Mucosa of descending colon (tissue), 3 donors: Measurements from ENCODE around the gene ITGAV. TPM values are rescaled to one million over a fixed set of nuclear protein-coding genes. Genes with fewer than 3 reads are reported as not detected.

Experiments used
- ATAC-seq: fragments of 200-7000 bp; cut with Tn5 transposase; one replicate; pipeline ENCODE4 v1.9.1; 2020; ENCODE audit warnings: mild to moderate bottlenecking, moderate library complexity
- DNase-seq, 3 donors: peaks; one replicate each; pipeline ENCODE4 v3.0.0-alpha.2; 2020
- H3K36me3 ChIP-seq: fragments of 200-600 bp; one replicate; pipeline ENCODE4 v1.8.0; 2021; ENCODE audit warnings: low read depth, mild to moderate bottlenecking
- H3K4me1 ChIP-seq: fragments of 200-600 bp; one replicate; pipeline ENCODE4 v1.8.0; 2021; ENCODE audit warnings: low read depth, mild to moderate bottlenecking
- H3K4me3 ChIP-seq: fragments of 200-600 bp; one replicate; pipeline ENCODE4 v1.8.0; 2021; ENCODE audit warnings: mild to moderate bottlenecking
- H3K9me3 ChIP-seq: fragments of 200-600 bp; one replicate; pipeline ENCODE4 v1.8.0; 2021; ENCODE audit warnings: mild to moderate bottlenecking
- CTCF ChIP-seq: fragments of 200-600 bp; IDR thresholded peaks from one replicate; pipeline ENCODE4 v1.8.0; 2022; ENCODE audit warnings: antibody characterized with exemption, mild to moderate bottlenecking
- intact Hi-C, 2 donors: fragments of 100-400 bp; cut with DNase I in 1 of 2; cut with micrococcal nuclease in 1 of 2; formaldehyde crosslinking; loops; one replicate each; pipeline versions ENCODE4 v1.11.0 to v1.11.1; 2022; cut with DNase I, micrococcal nuclease
- total RNA-seq, 3 donors: library from RNA; stranded (reverse); fragmentation: NEBNext Ultra II Directional in 2 of 3; extraction: Animal tissue kit (Norgen Biotek cat#: 25700) in 2 of 3; gene quantifications; one replicate each; pipeline versions ENCODE4 v1.2.1 to v1.2.4, GENCODE V29; 2021 to 2023
- donor health status: DM: no; HTN: no; CAD: no; lungs with moderate emphysema.
- donor health status: DM: no; HTN: no; CAD: no.
- donor health status: DM: no; HTN: yes; CAD: no.

Gene ITGAV
- total RNA-seq, 3 donors from 2014 or later, result 41.0 to 62.8 (median 47.2) TPM

- ATAC-seq, result no peak
- Histone ChIP-seq H3K4me1 (no peaks in the 10 kb centered on the region), H3K9me3 (no peaks in the 10 kb centered on the region), H3K36me3 (no peaks in the 10 kb centered on the region), H3K4me3 (no peak overlapping the region)
- TF ChIP-seq CTCF, result no peak
- intact Hi-C loops, result no loop called here
- DNase-seq, result no peak
These were observed 123.8 kb downstream of the ITGAV start for GRCh38 chr2:186713691-186714090.

- no peaks in the 10 kb centered on the region for H3K9me3 ChIP-seq
- intact Hi-C loops, result no loop called here
- H3K4me3 ChIP-seq, result no peak overlapping the region
- H3K4me1 ChIP-seq, result no peaks in the 10 kb centered on the region
- TF ChIP-seq CTCF, result no peak
- ATAC-seq (no peak), DNase-seq (no peak)
- H3K36me3 ChIP-seq, result no peaks in the 10 kb centered on the region
These were observed 124.8 kb downstream of the ITGAV start for GRCh38 chr2:186714611-186715010.

DNA sequence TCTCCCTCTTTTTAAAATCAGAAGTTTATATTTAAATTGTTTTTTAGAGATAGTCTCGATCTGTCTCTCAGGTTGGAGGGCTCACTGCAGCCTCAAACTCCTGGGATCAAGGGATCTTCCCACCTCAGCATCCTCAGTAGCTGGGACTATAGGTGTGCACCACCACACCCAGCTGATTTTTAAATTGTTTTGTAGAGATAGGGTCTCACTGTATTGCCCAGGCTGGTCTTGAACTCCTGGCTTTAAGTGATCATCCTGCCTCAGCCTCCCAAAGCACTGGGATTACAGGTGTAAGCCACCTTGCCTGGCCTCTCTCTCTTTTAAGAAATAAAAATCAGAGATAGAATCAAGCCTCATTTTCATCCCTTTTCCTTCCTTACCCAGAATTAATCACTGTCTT lies 126.1 kb downstream of the ITGAV start:
- H3K4me1 ChIP-seq, result no peaks in the 10 kb centered on the region
- no peak overlapping the region for H3K4me3 ChIP-seq
- ATAC-seq (no peak), DNase-seq (no peak)
- H3K36me3 ChIP-seq, result no peaks in the 10 kb centered on the region
- intact Hi-C loops, result no loop called here
- no peak for TF ChIP-seq CTCF
- no peaks in the 10 kb centered on the region for H3K9me3 ChIP-seq

DNA sequence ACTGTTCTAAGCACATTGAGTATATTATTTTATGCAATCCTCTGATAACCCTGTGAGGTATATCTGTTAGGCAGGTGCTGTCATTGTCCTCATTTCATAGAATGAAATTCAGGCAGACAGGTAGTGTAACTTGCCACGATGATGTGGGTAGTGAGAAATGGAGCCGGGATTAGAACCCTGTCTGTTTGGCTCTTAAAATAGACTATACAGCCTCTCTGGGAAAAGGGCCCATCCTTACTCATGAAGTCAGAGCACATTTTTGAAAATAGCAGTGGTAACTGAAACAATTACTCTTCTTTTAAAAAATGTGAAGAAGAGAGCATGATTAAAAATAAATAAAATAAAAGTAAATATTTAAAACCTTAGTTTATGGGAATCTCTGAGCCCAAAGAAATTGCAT lies 127.0 kb downstream of the ITGAV start:
- intact Hi-C loops, result no loop called here
- no peak for ATAC-seq
- H3K4me1 ChIP-seq, result no peaks in the 10 kb centered on the region

GRCh38 chr2:186717320-186718007 lies 127.6 kb downstream of the ITGAV start:
- intact Hi-C loops, result no loop called here
- Histone ChIP-seq H3K36me3 (no peaks in the 10 kb centered on the region), H3K4me3 (no peak overlapping the region), H3K4me1 (no peaks in the 10 kb centered on the region), H3K9me3 (no peaks in the 10 kb centered on the region)
- TF ChIP-seq CTCF, result no peak
- DNase-seq (no peak), ATAC-seq (no peak)

More for the DNA sequence above, 127.0 kb downstream of the ITGAV start:
- no peak overlapping the region for H3K4me3 ChIP-seq
- H3K36me3 ChIP-seq, result no peaks in the 10 kb centered on the region
- DNase-seq, result no peak
- no peaks in the 10 kb centered on the region for H3K9me3 ChIP-seq
- no peak for TF ChIP-seq CTCF

DNA sequence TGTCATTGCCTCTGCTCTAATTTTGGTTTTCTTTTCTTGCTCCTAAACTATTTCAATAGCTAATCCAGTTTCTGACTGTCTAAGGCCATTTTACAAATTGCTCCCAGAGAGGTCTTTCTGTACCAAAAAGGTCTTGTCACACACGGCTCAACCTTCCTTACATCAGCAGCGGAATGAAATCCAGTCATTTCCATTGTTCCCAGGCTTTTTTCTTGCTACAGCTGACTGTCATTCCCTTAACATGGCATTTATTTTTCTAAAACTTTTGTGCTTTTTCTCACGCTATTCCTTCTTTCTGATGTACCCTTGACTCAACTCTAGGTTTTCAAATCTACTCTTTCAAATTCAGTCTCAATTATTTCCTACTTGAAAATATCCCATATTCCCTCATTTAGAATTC lies 128.3 kb downstream of the ITGAV start:
- intact Hi-C loops, result no loop called here

More for the DNA sequence above, 128.3 kb downstream of the ITGAV start:
- no peak overlapping the region for H3K4me3 ChIP-seq
- no peaks in the 10 kb centered on the region for H3K4me1 ChIP-seq
- H3K9me3 ChIP-seq, result no peaks in the 10 kb centered on the region
- no peaks in the 10 kb centered on the region for H3K36me3 ChIP-seq
- TF ChIP-seq CTCF, result no peak
- DNase-seq, result no peak
- ATAC-seq, result no peak
